ENCODE measurements around the gene EHD4.

DNA sequence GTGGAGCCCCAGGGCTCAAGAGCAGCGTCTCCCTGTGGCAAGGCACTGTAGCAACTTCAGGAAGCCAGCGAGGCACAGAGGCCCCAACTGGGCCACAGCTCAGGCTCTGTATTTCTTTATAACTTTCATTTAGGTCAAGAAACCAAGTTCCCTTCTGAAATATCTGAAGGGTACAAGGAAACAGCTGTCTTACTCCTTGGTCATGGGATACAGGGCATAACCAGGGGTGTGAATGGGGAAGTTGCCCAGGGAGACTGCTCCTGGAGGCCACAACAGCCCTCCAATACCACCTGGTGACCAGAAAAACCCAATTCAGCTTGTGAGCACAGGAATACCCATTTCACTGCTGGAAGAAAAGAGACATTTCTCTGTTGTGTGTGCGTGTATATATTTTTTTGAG is 65.2 kb downstream of the EHD4 start:
- TF ChIP-seq, protein P1, sequence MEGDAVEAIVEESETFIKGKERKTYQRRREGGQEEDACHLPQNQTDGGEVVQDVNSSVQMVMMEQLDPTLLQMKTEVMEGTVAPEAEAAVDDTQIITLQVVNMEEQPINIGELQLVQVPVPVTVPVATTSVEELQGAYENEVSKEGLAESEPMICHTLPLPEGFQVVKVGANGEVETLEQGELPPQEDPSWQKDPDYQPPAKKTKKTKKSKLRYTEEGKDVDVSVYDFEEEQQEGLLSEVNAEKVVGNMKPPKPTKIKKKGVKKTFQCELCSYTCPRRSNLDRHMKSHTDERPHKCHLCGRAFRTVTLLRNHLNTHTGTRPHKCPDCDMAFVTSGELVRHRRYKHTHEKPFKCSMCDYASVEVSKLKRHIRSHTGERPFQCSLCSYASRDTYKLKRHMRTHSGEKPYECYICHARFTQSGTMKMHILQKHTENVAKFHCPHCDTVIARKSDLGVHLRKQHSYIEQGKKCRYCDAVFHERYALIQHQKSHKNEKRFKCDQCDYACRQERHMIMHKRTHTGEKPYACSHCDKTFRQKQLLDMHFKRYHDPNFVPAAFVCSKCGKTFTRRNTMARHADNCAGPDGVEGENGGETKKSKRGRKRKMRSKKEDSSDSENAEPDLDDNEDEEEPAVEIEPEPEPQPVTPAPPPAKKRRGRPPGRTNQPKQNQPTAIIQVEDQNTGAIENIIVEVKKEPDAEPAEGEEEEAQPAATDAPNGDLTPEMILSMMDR (IDR thresholded peaks at IDR 0.05): no peak
- no peak for TF ChIP-seq POLR2A (IDR thresholded peaks at IDR 0.05)
- TF ChIP-seq POLR2AphosphoS5 (IDR thresholded peaks at IDR 0.05; ENCODE audit: insufficient read depth in 1 of 2, low read depth in 1 of 2): no peak

Measured in vagina (tissue), 2 donors.